Adrenal gland (tissue), 12 donors: ENCODE results near the gene ACAP3. TPM values are rescaled to one million over a fixed set of nuclear protein-coding genes. Genes with fewer than 3 reads are reported as not detected.
A peak's percentile ranks its signal among the peaks of the same experiment; 100 is the strongest.

Experiments
- DNase-seq, 7 donors: peaks; one replicate each; pipeline ENCODE4 v3.0.0-alpha.2; 2019 to 2020
- H3K27ac ChIP-seq, 5 donors: fragments of 200-600 bp; sonication (generic) in 4 of 5; 1 replicate in 3 of 5; 2 replicates in 2 of 5; pipeline versions ENCODE4 v1.5.1 to v1.8.0; 2016 to 2020; ENCODE audit warnings: mild to moderate bottlenecking in 1 of 5
- H3K27me3 ChIP-seq: fragments of 200-600 bp; 2 replicates; pipeline ENCODE4 v1.8.0; 2021
- H3K36me3 ChIP-seq, 2 donors: fragments of 200-600 bp; replicated peaks in 1 of 2; 1 replicate in 1 of 2; 2 replicates in 1 of 2; pipeline versions ENCODE4 v1.5.1 to v1.8.0; 2018 to 2022
- H3K4me1 ChIP-seq, 2 donors: fragments of 200-600 bp; replicated peaks in 1 of 2; 1 replicate in 1 of 2; 2 replicates in 1 of 2; pipeline versions ENCODE4 v1.5.1 to v1.8.0; 2018 to 2021
- H3K4me3 ChIP-seq, 4 donors: fragments of 200-600 bp; sonication (generic) in 3 of 4; one replicate each; pipeline ENCODE4 v1.5.1; 2016 to 2018
- H3K9me3 ChIP-seq, 3 donors: fragments of 200-600 bp; sonication (generic) in 1 of 3; replicated peaks in 1 of 3; 1 replicate in 2 of 3; 2 replicates in 1 of 3; pipeline versions ENCODE4 v1.5.1 to v1.8.0; 2016 to 2021
- POLR2A ChIP-seq, 2 donors: fragments of 450-650 bp; IDR thresholded peaks; one replicate each; pipeline ENCODE4 v1.6.1; 2017; ENCODE audit warnings: antibody characterized with exemption in 2 of 2, mild to moderate bottlenecking in 2 of 2, moderate library complexity in 1 of 2
- WGBS, 4 donors: extraction: QIAGEN DNeasy Blood & Tissue Kit in 2 of 4; methylation state at CpG; one replicate each; pipeline versions ENCODE4 v1.1.5 to v1.1.7; 2013 to 2017; 5-methylcytosine and 5-hydroxymethylcytosine counted together
- intact Hi-C, 2 donors: fragments of 100-400 bp; cut with DNase I; formaldehyde crosslinking; loops; one replicate each; pipeline versions ENCODE4 v1.14.1 to v1.15.0; 2022 to 2023
- polyA plus RNA-seq, 3 donors: library from polyadenylated mRNA; stranded (reverse); fragments of 200-250 nt in 2 of 3; fragments of 350-450 nt in 1 of 3; fragmentation: Illumina TruSeq in 1 of 3; extraction: RNeasy Lipid Tissue Mini Kit (QIAGEN cat#74804) in 1 of 3; gene quantifications; one replicate each; pipeline ENCODE4 v1.2.3, GENCODE V29; 2013 to 2014
- total RNA-seq, 9 donors: library from RNA; depleted of rRNA in 4 of 9; stranded (reverse); fragments of >200 nt in 4 of 9; fragments of 120-200 nt in 1 of 9; fragmentation: NEBNext Ultra II Directional in 1 of 9; extraction: Animal tissue kit (Norgen Biotek cat#: 25700) in 1 of 9; gene quantifications; one replicate each; pipeline versions ENCODE4 v1.1.0 to v1.2.4, GENCODE V29; 2013 to 2023
- TF ChIP-seq, protein P1 (sequence below), 6 experiments: fragments of 450-650 bp in 4 of 6; fragments of 200-600 bp in 2 of 6; sonication (generic) in 1 of 6; IDR thresholded peaks; 1 replicate in 5 of 6; 2 replicates in 1 of 6; pipeline versions ENCODE4 v1.5.1 to v1.8.0; 2016 to 2021; ENCODE audit warnings: antibody characterized with exemption in 6 of 6, mild to moderate bottlenecking in 2 of 6, moderate library complexity in 1 of 6
- donor health status: healthy with polysubstance abuse.
- donor health status: Bipolar disorder and iron deficiency.
- donor health status: DM: yes; HTN: yes; CAD: no.
- donor health status: DM: no; HTN: no; CAD: no.
- donor health status: DM: no; HTN: no; CAD: no.
- donor health status: DM: yes; HTN: yes; CAD: no.

ACAP3 gene
- total and polyA plus RNA-seq, 12 donors, result 5.0 to 385 (median 40.8) TPM

DNA sequence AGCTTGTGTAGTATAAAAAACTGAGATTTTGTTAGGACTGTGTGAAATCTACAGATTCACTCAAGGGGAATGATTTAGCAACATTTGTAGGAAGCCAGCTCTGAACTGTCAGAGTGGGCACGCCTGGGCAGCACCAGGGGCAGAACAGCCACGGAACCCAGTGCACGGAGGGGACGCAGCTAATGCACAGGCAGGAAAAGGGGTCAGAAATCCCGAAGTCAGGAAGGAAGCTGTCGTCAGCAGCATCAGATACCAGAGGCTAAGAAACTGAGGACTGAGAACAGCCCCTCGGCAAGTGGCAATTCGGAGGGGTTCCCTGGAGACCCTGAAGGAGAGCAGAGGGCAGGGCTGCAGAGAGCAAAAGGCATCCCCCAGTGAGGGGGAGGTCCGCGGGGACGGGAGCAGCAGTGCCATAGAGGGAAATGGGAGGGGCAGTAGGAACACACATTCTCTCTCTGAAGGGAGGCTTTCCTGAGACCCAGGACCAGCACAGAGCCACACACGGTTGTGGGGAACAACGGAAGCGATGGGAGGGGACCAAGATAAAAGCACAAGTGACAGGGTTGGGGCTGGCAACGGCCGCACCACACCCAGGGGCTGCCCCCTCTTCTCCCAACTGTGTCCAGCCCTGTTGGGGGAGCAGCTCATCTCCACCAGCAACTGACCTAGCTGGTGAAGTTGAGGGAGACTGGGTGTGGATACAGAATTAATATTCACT lies 46.7 kb downstream of the ACAP3 start:
- H3K27ac ChIP-seq, result peak overlapping the region in 2 of 5 donors; percentile 1 to 27
- WGBS, 4 donors, result 62 to 82% (median 76%) methylated on average over 16 of the region's 16 CpGs
- no peaks in the 10 kb centered on the region for H3K27me3 ChIP-seq
- H3K36me3 ChIP-seq, result peaks cover 0 to 62% of the 10 kb centered on the region in 2 donors
- TF ChIP-seq POLR2A (IDR thresholded peaks at IDR 0.05), result no peak
- TF ChIP-seq, protein P1, sequence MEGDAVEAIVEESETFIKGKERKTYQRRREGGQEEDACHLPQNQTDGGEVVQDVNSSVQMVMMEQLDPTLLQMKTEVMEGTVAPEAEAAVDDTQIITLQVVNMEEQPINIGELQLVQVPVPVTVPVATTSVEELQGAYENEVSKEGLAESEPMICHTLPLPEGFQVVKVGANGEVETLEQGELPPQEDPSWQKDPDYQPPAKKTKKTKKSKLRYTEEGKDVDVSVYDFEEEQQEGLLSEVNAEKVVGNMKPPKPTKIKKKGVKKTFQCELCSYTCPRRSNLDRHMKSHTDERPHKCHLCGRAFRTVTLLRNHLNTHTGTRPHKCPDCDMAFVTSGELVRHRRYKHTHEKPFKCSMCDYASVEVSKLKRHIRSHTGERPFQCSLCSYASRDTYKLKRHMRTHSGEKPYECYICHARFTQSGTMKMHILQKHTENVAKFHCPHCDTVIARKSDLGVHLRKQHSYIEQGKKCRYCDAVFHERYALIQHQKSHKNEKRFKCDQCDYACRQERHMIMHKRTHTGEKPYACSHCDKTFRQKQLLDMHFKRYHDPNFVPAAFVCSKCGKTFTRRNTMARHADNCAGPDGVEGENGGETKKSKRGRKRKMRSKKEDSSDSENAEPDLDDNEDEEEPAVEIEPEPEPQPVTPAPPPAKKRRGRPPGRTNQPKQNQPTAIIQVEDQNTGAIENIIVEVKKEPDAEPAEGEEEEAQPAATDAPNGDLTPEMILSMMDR (IDR thresholded peaks at IDR 0.05), result no peak
- intact Hi-C loops, result no loop called here
- H3K9me3 ChIP-seq, result no peaks in the 10 kb centered on the region
- DNase-seq, result no peak
- no peaks in the 10 kb centered on the region for H3K4me1 ChIP-seq
- H3K4me3 ChIP-seq, result no peak overlapping the region

DNA sequence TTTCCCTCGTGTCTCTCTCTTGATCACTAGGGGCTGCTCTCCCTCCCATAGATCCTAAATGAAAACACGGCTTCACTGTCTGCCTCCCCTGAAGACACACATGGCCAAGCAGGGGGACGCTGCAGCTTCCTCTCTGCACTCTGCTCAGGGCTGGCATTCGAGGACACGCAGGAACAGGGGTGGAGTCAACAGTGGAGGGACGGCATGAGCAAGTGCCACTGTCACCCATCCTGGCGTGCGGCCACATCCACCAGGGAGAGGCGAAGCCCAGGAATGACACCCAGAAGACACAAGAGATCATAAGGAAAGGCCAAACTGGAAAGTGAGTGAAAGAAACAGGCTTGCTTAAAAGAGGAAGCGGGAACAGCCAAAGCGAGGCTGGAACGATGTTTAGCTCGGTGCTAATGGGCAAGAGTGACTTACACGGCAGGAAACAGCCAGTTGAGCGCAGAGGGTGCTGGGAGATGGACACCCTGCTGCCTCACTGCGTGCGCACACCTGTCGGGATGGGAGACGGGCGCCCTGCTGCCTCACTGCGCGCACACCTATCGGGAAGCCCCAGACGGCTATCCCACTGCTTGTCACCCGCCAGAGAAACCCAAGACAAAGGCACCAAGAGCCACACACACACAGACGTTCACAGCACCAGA lies 47.7 kb downstream of the ACAP3 start:
- Histone ChIP-seq H3K4me1 (no peaks in the 10 kb centered on the region), H3K27me3 (no peaks in the 10 kb centered on the region), H3K27ac (peak overlapping the region in 2 of 5 donors; percentile 1 to 27), H3K9me3 (no peaks in the 10 kb centered on the region), H3K4me3 (no peak overlapping the region), H3K36me3 (peaks cover 0 to 66% of the 10 kb centered on the region in 2 donors)
- DNase-seq, result peak in 6 of 7 donors; percentile 67 to 88 (median 78)
- intact Hi-C loops, result no loop called here
- 69 to 77% (median 71%) methylated on average over 26 of the region's 26 CpGs for WGBS, 4 donors
- TF ChIP-seq, protein P1 (IDR thresholded peaks at IDR 0.05), result no peak
- TF ChIP-seq POLR2A (IDR thresholded peaks at IDR 0.05), result no peak

DNA sequence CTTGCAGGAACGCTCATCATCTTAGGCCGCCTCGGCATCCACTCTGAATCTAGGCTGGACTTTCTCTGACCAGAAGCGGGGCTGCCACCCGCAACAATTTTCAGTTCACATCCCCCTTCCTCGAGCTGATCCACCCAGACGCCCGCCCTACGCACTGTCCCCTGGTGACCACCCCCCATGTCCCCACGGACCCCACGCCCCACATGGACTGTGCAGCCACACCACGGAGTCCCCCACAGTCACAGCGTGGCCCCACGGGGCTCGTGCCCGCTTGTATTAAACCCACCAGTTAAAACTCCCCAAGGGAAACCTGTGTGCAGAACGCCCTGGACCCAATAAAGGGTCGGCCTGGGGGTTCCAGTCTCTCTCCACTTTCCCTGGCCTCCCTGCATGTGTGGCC lies 48.2 kb downstream of the ACAP3 start:
- intact Hi-C loops, result no loop called here
- no peak overlapping the region for H3K27ac ChIP-seq
- H3K4me3 ChIP-seq, result no peak overlapping the region
- peaks cover 0 to 66% of the 10 kb centered on the region in 2 donors for H3K36me3 ChIP-seq
- H3K27me3 ChIP-seq, result no peaks in the 10 kb centered on the region
- TF ChIP-seq, protein P1 (IDR thresholded peaks at IDR 0.05), result no peak
- TF ChIP-seq POLR2A (IDR thresholded peaks at IDR 0.05), result no peak
- no peaks in the 10 kb centered on the region for H3K9me3 ChIP-seq
- WGBS, 4 donors, result 89 to 94% (median 93%) methylated on average over 16 to 18 of the region's 18 CpGs
- no peaks in the 10 kb centered on the region for H3K4me1 ChIP-seq
- DNase-seq, result no peak

DNA sequence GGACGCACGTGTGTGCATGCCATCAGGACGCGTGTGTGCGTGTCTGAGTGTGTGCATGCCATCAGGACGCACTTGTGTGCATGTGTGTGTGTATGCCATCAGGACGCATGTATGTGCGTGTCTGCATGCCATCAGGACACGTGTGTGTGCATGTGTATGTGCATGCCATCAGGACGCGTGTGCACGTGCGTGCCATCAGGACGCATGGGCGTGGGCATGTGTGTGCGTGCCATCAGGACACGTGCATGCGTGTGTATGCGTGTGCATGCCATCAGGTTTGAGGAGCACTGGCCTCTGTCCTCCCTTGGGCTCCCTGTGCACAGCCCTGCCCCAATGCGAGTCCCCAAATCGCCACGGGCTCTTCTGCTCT lies 48.6 kb downstream of the ACAP3 start:
- intact Hi-C loops, result no loop called here
- WGBS, 4 donors, result 91 to 97% (median 92%) methylated on average over 19 to 22 of the region's 22 CpGs
- H3K36me3 ChIP-seq, result peaks cover 0 to 67% of the 10 kb centered on the region in 2 donors
- no peaks in the 10 kb centered on the region for H3K27me3 ChIP-seq
- no peak for DNase-seq
- no peak overlapping the region for H3K27ac ChIP-seq
- H3K4me1 ChIP-seq, result no peaks in the 10 kb centered on the region
- H3K9me3 ChIP-seq, result no peaks in the 10 kb centered on the region
- TF ChIP-seq POLR2A (IDR thresholded peaks at IDR 0.05), result no peak
- TF ChIP-seq, protein P1 (IDR thresholded peaks at IDR 0.05), result no peak
- no peak overlapping the region for H3K4me3 ChIP-seq
